ENCODE results near the gene SLC22A23.

DNA sequence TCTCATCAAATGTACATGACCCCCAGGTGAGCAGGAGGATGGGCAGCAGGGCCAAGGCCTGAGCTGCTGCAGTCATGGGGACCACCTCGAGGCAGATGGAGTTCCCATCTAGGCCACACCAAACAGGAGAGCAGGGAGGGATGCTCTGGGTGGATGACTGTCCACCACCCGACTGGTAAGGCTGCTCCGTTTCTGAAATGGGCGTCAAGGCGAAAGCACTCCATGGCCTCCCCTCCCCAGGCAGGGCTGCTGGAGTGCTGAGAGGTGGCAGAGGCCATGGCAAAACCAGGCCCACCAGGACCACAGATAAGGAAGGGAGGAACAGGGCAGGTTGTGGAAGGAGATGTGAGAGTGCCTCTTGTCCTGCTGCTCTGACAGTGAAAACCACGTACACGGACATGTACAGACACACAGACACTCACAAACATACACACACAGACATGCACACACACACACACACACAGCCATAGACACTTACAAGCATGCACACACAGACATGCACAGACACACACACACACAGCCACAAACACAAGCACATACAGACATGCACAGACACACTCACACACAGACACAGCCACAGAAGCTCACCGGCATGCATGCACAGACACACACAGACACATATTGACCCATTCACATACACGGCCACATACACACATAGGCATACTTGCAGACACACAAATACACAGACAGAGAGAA, 104.9 kb downstream of the SLC22A23 start:
- TF ChIP-seq, protein P1, sequence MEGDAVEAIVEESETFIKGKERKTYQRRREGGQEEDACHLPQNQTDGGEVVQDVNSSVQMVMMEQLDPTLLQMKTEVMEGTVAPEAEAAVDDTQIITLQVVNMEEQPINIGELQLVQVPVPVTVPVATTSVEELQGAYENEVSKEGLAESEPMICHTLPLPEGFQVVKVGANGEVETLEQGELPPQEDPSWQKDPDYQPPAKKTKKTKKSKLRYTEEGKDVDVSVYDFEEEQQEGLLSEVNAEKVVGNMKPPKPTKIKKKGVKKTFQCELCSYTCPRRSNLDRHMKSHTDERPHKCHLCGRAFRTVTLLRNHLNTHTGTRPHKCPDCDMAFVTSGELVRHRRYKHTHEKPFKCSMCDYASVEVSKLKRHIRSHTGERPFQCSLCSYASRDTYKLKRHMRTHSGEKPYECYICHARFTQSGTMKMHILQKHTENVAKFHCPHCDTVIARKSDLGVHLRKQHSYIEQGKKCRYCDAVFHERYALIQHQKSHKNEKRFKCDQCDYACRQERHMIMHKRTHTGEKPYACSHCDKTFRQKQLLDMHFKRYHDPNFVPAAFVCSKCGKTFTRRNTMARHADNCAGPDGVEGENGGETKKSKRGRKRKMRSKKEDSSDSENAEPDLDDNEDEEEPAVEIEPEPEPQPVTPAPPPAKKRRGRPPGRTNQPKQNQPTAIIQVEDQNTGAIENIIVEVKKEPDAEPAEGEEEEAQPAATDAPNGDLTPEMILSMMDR (IDR thresholded peaks at IDR 0.05), result no peak
- TF ChIP-seq POLR2A (IDR thresholded peaks at IDR 0.05), result no peak
- TF ChIP-seq POLR2AphosphoS5 (IDR thresholded peaks at IDR 0.05), result no peak
